ENCODE results near the gene NELFE.
A peak's percentile ranks its signal among the peaks of the same experiment; 100 is the strongest.
"Not testable (repeated sequence)": the region's sequence is repeated elsewhere in the genome, so short reads cannot be mapped to it uniquely, and the experiment has no call there.

Gene NELFE

GRCh38 chr6:31958741-31959739 lies at the start of gene NELFE, which contains the start of gene SKIC2:
Gene NELFE (minus strand): TSS chr6:31958971. CDS start chr6:31958446, 525 bp downstream.
Gene SKIC2 (plus strand): TSS chr6:31959175. CDS start chr6:31959193, 18 bp downstream.
- peak; percentile 95 to 97 for DNase-seq (ENCODE audit: low read depth in 2 of 2)

GRCh38 chr6:32008037-32008436 lies 49.3 kb upstream of the NELFE start:
- not testable (repeated sequence) for DNase-seq (ENCODE audit: low read depth in 2 of 2)

GRCh38 chr6:32007086-32007485 lies 48.3 kb upstream of the NELFE start:
- not testable (repeated sequence) for DNase-seq (ENCODE audit: low read depth in 2 of 2)

GRCh38 chr6:32005991-32006529 lies 47.3 kb upstream of the NELFE start:
- DNase-seq (ENCODE audit: low read depth in 2 of 2) = not testable (repeated sequence)

GRCh38 chr6:32005538-32005880 lies 46.7 kb upstream of the NELFE start:
- not testable (repeated sequence) for DNase-seq (ENCODE audit: low read depth in 2 of 2)

- DNase-seq (ENCODE audit: low read depth in 2 of 2) = not testable (repeated sequence)
Measured at GRCh38 chr6:32004864-32005537, 46.2 kb upstream of the NELFE start.

GRCh38 chr6:32004393-32004792 lies 45.6 kb upstream of the NELFE start:
- not testable (repeated sequence) for DNase-seq (ENCODE audit: low read depth in 2 of 2)

GRCh38 chr6:32003301-32003700 lies 44.5 kb upstream of the NELFE start:
- DNase-seq (ENCODE audit: low read depth in 2 of 2) = not testable (repeated sequence)

GRCh38 chr6:32002546-32003268 lies 43.9 kb upstream of the NELFE start:
- not testable (repeated sequence) for DNase-seq (ENCODE audit: low read depth in 2 of 2)

- DNase-seq (ENCODE audit: low read depth in 2 of 2) = not testable (repeated sequence)
Measured at GRCh38 chr6:31996385-31996784, 37.6 kb upstream of the NELFE start.

GRCh38 chr6:31994421-31994820 lies 35.6 kb upstream of the NELFE start:
- not testable (repeated sequence) for DNase-seq (ENCODE audit: low read depth in 2 of 2)

GRCh38 chr6:31989363-31989762 lies 30.6 kb upstream of the NELFE start:
- not testable (repeated sequence) for DNase-seq (ENCODE audit: low read depth in 2 of 2)

- not testable (repeated sequence) for DNase-seq (ENCODE audit: low read depth in 2 of 2)
Measured at GRCh38 chr6:31981744-31982143, 23.0 kb upstream of the NELFE start, which contains the start of gene C4A. Gene C4A (plus strand): TSS chr6:31982057. CDS start chr6:31982108, 51 bp downstream.

- DNase-seq (ENCODE audit: low read depth in 2 of 2) = not testable (repeated sequence)
Measured at GRCh38 chr6:31980998-31981397, 22.2 kb upstream of the NELFE start.

- DNase-seq (ENCODE audit: low read depth in 2 of 2) = not testable (repeated sequence)
Measured at GRCh38 chr6:31980195-31980876, 21.6 kb upstream of the NELFE start.

GRCh38 chr6:31979238-31979898 lies 20.6 kb upstream of the NELFE start:
- DNase-seq (ENCODE audit: low read depth in 2 of 2) = no peak

- no peak for DNase-seq (ENCODE audit: low read depth in 2 of 2)
Measured at GRCh38 chr6:31978831-31979230, 20.1 kb upstream of the NELFE start.

- no peak for DNase-seq (ENCODE audit: low read depth in 2 of 2)
Measured at GRCh38 chr6:31977816-31978431, 19.2 kb upstream of the NELFE start.

GRCh38 chr6:31976065-31976464 lies 17.3 kb upstream of the NELFE start:
- DNase-seq (ENCODE audit: low read depth in 2 of 2) = not testable (repeated sequence)

Data from activated CD4-positive, alpha-beta T cell treated with anti-CD3 and anti-CD28 coated beads for 24 hours (primary cell).